ENCODE results near the gene SETDB2.

SETDB2 gene

DNA sequence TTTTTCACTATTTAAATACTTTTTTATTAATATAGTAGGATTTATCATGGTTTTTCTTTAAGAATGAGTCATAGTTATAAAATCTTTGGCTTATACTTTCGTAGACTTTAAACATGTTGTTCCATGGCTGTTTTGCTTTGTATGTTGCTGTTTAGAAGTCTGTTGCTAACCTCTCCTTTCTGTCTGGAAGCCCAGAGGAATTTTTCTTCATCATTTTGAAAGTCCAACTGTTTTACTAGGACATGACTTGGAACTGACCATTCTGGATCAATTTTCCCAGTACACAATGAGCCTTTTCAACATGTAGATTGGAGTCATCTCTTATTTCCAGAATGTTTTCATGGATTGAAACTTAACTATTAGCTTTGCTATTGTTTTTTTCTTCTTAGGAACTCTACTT lies 8.1 kb upstream of the SETDB2 start:
- DNase-seq, result no peak

DNA sequence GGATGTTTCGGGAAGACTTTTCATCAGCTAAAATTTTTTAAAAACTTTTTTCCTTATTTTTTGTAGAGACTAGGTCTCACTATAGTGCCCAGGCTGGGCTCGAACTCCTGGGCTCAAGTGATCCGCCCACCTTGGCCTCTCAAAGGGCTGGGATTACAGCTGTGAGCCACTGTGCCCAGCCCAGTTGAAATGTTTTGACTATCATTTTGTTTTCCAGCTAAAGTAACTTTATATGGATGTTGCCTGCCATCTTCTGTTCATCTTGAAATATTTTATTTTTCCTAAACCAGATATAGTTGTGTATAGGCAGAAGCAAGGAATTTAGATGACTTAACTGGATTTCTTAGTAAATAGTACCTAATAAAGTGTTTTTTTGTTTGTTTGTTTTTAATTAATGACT lies 7.2 kb upstream of the SETDB2 start:
- no peak for DNase-seq

DNA sequence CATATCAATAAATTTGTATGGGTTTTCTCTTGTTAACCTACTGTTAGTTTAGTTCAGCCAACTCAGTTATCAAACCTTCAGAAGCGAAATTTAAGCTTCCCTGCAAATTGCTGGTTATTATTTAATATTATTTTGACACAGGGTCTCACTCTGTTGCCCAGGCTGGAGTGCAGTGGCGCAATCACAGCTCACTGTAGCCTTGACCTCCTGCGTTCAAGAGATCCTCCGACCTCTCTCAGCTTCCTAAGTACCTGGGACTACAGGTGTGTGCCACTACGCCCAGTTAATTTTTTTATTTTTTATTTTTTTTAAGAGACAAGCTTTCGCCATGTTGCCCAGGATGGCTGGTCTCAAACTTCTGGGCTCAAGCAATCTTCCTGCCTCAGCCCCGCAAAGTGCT lies 6.4 kb upstream of the SETDB2 start:
- no peak for DNase-seq

DNA sequence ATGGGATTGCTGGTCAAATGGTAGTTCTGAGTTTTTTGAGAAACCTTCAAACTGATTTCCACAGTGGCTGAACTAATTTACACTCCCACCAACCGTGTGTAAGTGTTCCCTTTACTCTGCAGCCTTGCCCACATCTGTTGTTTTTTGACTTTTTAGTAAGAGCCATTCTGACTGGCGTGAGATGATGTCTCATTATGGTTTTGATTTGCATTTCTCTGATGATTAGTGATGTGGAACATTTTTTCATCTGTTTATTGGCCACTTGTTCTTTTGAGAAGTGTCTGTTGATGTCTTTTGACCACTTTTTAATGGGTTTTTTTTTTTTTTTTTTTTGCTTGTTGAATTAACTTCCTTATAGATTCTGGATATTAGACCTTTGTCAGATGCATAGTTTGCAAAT lies 4.5 kb upstream of the SETDB2 start:
- no peak for DNase-seq

DNA sequence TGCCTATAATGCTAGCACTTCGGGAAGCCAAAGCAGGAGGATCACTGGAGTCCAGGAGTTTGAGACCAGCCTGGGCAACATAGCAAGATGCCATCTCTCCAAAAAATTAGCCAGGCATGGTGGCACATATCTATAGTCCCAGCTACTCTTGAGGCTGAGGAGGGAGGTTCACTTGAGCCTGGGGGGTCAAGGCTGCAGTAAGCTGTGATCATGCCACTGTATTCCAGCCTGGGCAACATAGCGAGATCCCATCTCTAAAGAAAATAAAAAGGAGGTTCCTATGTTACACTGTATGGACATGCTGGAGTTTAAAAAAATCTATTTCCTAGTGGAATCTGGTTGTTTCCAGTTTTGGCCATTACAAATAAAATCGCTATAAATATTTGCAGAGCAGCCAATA lies 2.8 kb upstream of the SETDB2 start:
- DNase-seq, result no peak

DNA sequence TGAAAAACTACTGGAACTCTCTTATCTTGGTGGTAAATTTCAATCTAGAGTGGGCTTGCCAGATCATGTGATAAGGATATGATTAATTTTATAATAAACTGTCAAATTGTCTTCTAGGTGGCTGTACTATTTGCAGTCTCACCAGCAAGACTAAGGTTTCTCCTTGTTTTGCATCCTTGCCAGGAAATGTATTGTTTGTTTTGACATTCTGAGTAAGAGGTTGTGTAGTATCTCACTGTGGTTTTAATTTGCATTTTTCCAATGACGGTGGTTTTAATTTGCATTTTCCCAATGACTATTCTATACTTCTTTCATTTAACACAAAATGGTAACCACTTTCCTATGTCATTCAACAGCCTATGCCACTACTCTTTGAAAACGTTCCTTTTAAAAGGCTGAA lies 2.2 kb upstream of the SETDB2 start:
- no peak for DNase-seq

DNA sequence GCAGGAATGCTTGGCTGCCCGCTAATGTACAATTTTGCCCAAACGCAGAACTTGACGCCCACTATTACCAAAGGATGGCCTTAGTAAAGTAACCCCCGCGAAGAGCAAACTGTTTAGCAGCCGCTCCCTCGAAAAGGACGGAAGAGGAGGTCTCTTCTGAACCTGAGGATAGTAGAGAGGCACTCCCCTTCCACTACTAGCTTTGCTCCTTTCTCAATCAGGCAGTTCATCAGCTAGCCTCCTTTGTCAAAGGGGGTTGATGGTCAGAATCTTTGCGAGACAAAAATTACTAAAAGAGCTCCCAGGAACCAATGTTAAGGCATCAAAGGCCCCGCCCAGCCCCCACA lies 744 bp upstream of the SETDB2 start:
- no peak for DNase-seq

DNA sequence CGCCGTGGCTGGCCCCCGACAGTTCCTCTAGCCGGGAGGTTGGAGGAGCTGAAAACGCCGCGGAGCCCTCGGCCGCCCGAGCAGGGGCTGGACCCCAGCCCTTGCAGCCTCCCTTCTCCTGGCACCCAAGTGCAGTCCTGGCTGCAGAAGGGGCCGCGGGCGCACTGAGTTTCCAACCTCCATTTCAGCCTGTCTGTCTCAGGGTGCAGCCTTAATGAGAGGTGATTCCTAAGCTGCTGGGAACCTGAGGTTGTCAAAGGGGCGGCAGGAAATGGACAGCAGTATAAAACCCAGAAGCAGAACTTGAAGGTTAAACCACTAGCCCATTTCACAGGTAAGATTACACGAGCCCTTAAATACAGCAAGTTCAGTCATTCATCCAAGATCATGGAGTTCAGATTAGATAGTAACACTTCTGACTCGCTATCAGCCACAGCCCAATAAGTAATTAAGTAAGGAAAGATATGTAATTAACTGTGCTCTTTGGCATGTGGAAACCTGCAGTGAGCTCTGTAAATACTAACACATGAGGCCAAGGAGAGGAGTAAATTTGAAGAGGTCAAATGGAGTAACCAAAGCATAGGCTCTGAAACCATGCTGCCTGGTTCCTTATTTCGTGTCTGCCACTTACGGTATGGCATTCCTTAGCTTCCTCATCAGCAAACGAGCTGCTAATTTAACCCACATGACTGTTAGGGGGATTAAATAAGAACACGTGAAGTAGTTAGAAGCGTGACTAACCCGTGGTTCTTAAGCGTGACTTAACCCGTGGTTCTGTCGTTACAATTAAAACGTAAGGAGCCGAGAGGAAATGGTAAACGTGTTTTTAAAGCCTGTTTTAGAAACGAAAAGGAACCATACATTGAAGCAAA lies 686 bp downstream of the SETDB2 start:
- DNase-seq, result no peak

DNA sequence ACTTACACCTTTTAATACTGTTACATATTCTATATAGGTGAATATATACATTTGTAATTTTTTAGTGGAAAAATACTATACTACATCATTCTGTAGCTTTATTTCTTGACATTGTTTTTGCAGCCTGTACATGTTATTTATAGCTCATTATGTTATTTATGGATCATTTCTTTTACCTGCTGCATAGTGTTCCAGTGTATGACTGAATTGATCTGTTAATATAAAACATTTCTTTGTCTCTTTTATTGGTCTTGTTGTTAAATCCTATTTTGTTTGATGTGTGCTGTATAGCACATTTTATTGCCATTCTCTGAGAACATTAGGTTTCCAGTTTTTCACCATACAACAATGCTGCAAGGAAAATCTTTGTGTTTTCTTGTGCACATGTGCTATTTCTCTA lies 2.4 kb downstream of the SETDB2 start:
- DNase-seq, result no peak

DNA sequence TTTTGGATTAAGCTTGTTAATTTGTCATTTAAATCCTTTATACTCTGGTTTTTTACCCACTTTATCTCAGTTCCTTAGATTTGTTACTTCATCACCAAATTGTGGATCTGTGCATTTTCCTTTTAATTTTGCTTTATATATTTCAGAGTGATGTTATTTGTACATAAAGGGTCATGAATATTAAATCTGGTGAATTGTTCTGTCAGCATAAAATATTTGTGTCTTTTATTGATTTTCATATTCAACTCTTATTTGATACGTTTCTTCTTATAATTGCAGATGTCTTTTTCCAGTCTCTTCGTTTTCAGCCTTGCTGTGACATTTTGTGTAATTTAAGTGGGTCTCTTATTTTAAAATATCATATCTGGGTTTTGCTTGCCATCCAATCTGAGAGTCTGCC lies 4.7 kb downstream of the SETDB2 start:
- no peak for DNase-seq

DNA sequence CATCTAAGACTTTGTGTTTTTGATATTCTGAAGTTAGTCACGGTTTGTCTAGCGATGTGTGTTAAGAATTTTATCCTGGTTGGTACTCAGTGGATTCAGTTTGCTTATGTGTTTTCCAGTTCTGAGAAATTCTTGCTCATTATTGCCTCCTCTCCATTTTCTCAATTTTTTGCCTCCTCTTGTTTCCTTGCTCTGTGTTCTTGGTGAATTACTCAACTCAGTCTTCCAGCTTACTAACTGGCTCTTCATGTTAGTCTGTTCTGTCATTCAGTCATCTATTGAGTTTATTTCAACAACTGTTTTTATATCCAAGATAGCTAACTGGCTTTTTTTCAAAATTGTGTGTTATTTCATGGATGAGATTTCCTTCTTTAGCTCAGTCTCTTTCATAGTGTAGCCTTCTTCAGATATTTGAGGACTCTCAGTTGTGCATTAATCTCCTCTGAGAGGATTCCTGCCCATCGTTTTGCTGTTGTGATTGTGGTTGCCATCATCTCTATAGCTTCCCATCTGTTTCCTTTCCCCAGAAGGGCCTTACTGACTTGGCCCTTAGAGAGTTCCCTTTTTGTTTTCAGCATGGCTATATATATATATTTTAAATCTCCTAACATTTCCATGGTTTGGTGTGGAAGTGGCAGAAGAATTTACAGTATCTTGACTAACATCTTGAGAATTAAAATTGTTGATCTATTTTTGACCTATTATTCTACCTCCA lies 6.2 kb downstream of the SETDB2 start:
- DNase-seq, result no peak

DNA sequence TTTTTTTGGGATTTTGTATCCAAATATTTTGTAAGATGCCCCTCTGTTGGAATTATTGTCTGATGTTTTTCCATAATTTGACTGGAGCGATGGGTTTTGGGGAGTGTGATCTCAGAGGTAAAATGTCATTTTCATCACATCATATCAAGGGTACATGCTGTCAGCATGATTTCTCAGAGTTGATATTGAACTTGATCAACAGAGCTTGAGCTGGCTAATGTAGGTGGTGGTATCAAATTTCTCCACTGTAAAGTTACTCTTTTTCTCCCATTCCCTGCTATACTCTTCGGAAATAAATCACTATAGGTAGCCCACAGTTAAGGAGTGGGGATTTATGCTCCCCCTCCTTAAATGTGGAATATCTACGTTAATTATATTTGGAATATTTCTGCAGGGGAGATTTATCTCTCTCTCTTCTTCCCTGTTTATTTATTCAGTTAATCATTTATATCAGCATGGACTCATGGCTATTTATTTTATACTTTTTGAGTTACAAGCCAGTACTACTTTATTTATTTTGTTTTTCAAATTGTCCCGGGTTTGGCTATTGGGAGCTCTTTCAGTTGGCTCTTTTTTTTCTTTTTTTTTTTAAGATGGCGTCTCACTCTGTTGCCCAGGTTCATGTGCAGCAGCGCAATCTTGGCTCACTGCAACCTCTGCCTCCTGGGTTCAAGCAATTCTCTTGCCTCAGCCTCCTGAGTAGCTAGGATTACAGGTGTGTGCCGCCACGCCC lies 8.8 kb downstream of the SETDB2 start:
- no peak for DNase-seq

DNA sequence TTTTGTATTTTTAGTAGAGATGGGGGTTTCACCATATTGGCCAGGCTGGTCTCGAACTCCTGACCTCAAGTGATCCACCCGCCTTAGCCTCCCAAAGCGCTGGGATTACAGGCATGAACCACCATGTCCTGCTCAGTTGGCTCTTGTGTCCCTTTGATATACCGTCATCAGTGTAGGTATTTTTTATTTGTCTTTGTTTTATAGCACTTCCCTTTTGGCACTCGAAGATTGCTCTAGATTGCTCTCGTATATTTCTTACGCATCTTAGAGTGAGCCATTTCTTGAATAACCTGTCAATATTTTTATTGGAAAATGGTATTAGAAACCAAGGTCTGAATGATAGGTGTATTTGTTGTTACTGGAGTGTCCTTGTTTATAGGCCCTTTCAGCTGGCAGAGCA lies 9.4 kb downstream of the SETDB2 start:
- no peak for DNase-seq

DNA sequence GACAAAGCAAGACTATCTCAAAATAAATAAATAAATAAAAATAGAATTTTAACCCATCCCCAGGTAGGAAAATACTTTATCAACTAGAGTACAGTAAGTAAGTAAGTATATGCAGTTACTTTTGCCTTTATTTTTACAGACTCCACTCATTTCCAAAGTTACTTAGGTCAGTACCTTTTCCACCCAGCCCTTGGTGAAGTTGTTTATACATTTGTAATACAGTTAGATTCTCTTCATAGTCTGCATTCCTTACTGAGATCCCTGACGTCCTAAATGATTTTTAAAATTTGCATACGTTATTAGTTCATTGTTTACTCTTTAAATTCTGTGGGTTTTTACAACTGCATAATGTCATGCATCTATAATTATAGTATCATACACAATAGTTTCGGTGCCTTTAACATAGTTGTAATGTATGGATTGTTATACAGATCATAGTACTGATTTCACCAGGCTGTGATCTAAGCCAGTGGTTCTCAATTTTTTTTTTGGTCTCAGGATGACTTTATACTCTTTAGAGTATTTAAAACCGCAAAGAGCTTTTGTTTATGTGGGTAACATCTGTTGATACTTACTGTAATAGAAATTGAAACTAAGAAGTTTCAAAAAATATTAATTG lies 10.4 kb downstream of the SETDB2 start:
- no peak for DNase-seq

DNA sequence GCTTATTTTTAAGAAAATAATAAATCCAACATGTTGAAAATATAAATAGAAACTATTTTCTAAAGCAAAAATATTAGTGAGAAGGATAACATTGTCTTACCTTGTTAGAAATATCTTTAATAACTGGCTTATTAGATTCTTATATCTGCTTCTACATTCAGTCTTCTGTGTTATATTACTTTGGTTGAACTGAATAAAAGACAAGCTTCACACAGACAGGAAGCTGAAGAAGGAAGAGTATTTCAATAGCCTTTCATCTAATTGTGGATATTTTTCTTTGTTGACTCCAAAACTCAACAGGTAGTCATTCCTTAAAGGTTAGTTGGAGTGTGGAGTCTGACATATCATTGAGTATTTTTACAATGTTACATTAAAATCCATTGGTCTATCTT lies 10.9 kb downstream of the SETDB2 start:
- DNase-seq, result no peak

DNA sequence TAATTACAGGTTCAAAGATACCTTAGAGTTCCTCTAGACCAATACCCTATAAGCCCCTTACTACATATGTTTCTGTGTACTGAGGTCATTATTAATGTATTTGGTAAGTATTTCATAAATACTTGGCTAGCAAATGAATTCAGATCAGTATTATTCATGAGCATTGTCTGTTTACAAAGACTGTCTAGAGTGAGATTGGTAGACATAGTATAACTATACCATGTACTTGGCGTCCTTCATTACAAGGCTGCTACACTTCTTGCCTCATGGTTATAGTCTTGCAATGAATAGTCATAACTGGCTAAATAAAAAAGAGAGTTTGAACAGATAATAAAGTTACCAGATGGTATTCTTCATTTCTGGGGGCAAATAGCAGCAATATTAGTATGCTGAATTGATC lies 12.1 kb downstream of the SETDB2 start:
- DNase-seq, result no peak

DNA sequence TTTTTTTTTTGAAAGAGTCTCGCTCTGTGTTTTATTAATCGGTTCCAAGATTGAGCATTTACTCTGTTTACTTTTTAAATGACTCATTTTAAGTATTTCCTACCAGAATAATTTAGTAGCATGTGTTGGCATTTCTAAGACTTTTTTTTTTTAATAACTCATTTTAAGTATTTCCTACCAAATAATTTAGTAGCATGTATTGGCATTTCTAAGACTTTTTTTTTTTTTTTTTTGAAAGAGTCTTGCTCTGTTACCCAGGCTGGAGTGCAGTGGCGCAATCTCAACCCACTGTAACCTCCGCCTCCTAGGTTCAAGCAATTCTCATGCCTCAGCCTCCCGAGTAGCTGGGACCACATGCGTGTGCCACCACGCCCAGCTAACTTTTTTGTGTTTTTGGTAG lies 13.1 kb downstream of the SETDB2 start:
- DNase-seq, result no peak

DNA sequence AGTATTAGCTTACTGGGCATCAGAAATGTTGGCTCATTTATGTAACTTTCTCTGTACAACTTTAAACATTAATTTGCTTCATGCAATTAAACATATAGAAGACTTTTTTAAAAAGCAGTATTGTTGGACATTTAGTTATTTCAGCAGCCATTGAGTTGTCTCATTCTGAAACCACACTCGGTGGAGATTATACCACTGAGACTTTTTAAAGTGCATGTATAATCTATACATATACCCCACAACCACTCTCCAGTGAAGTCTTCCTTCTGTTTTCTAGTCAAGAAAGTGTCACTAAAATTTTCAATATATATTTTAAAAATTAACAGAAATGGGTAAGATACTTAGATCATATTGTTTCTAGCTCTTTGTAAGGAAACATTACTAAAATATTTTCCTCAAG lies 15.5 kb downstream of the SETDB2 start:
- no peak for DNase-seq

DNA sequence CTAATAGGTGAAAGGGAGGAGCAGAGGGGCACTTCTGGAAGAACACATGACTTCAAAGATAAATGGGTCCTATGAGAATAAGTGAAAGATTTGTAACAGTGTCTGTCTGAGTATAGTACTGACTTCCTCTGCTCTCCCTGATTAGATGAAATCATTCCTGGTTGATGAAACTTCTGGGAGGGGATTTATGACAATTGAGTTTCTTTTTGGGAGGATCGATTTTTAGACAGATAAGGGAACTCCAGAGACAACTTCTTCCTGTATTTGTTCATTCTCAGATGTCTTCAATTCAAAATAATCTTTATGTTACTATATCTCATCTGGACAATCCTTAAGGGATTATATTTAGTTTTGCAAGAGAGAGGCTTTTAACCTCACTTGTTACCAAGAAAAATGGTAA lies 20.0 kb downstream of the SETDB2 start:
- DNase-seq, result no peak

DNA sequence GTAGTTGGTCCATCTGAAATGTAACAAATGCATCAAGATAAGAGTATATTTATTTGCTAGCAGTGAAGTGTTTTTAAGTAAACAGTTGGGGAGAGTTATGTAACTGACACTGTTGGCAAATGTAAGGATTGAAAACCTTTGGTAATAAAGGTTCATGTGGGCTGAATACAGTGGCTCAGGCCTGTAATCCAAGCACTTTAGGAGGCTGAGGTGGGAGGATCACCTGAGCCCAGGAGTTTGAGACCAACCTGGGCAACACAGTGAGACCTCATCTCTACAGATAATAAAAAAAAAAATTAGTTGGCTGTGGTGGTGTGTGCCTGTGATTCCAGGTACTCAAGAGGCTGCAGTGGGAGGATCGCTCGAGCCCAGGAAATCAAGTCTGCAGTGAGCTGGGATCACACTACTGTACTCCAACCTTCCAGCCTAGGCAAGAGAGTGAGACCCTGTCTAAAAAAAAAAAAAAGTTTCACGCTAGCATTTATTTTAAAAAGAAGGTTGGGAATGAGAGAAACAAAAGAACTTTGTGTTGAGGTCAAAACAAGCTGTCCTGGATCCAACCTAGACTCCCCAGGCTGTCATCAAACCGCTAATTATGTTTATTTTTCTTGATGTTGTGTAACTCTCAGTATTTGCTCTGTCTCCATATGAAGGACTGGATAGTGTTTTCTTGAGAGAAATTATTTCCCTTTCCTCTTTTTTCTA lies 20.7 kb downstream of the SETDB2 start:
- no peak for DNase-seq

DNA sequence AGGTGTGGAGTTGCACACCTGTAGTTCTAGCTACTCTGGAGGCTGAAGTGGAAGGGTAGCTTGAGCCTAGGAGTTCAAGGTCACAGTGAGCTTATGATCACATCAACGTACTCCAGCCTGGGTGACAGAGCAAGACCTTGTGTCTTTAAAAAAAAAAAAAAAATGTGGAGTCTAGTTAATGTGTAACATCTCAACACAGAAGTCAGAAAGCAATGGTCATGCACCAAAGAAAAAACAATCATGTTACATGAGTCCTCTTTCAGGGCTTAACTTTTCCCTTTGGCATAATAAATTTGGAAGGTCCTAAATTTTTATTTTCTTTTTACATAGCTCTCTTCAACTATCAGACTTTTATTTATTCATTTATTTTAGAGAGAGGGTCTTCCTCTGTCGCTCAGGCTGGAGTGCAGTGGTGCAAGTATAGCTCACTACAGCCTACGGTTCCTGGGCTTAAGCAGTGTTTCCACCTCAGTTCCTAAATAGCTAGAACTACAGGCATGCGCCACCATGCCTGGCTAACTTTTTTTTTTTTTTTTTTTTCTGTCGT lies 22.3 kb downstream of the SETDB2 start:
- DNase-seq, result no peak

DNA sequence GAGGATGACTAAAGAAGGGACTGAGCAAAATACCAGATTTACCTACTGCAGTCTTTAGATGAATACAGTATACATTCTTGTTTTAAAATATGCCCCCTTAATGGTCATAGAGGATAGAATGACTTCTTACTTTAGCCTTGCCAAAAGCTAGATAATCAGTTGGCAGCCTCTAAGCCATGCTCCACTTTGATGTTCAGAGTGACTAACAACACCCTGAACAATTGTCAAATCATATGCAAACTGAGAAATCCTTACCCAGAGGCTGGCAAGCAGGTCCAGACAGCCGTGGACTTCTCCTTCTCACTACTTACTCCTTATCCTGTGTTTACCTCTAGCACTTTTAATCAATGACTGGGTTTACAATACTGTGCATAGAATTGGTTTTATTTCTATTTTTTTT lies 28.1 kb downstream of the SETDB2 start:
- DNase-seq, result no peak

DNA sequence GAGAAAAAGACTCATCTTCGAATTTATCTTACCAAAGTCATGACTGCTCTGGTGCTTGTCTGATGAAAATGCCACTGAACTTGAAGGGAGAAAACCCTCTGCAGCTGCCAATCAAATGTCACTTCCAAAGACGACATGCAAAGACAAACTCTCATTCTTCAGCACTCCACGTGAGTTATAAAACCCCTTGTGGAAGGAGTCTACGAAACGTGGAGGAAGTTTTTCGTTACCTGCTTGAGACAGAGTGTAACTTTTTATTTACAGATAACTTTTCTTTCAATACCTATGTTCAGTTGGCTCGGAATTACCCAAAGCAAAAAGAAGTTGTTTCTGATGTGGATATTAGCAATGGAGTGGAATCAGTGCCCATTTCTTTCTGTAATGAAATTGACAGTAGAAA lies 32.5 kb downstream of the SETDB2 start:
- DNase-seq, result no peak
